Measurements from ENCODE around the gene COL5A1. TPM values are rescaled to one million over a fixed set of nuclear protein-coding genes. Genes with fewer than 3 reads are reported as not detected.

The COL5A1 gene
- total and polyA plus RNA-seq, 2 experiments from 2014 or later: 2.5 to 13.1 TPM

- Mint-ChIP-seq H3K27me3 (ENCODE audit: insufficient read depth, low read depth, poor library complexity) (no peaks in the 10 kb centered on the region), H3K9me3 (no peaks in the 10 kb centered on the region), H3K36me3 (ENCODE audit: low read depth) (no peaks in the 10 kb centered on the region), H3K4me3 (no peak overlapping the region), H3K4me1 (no peaks in the 10 kb centered on the region), H3K27ac (no peak overlapping the region)
- no peaks in the 10 kb centered on the region for H3K36me3 ChIP-seq (ENCODE audit: insufficient read depth)
- ATAC-seq (no peak), DNase-seq (ENCODE audit: low spot score) (no peak)
- H2AFZ ChIP-seq: no peak overlapping the region
- H3K79me2 ChIP-seq (replicated peaks; ENCODE audit: insufficient read depth): no peaks in the 10 kb centered on the region
- no peak overlapping the region for H3K4me3 ChIP-seq
- no peak overlapping the region for H3K4me2 ChIP-seq
- no peaks in the 10 kb centered on the region for H3K4me1 ChIP-seq (ENCODE audit: insufficient read depth)
- TF ChIP-seq STAT1 (IDR thresholded peaks at IDR 0.05; ENCODE audit: unreplicated experiment) (no peak), ZNF331 (CRISPR knock-in tag; IDR thresholded peaks at IDR 0.05; ENCODE audit: low read depth) (no peak), ETS1 (IDR thresholded peaks at IDR 0.05) (no peak), CREB1 (CRISPR knock-in tag; IDR thresholded peaks at IDR 0.05; ENCODE audit: low read depth) (no peak), NANOG (IDR thresholded peaks at IDR 0.05; ENCODE audit: borderline replicate concordance) (no peak), CTCF (conservative IDR thresholded peaks at IDR 0.05; ENCODE audit: low read depth in 2 of 2) (no peak), JUNB (IDR thresholded peaks at IDR 0.05; ENCODE audit: unreplicated experiment) (no peak), ZNF114 (CRISPR knock-in tag; IDR thresholded peaks at IDR 0.05) (no peak), EZH2 (IDR thresholded peaks at IDR 0.05; ENCODE audit: low read depth, unreplicated experiment) (no peak), POLR2AphosphoS5 (IDR thresholded peaks at IDR 0.05; ENCODE audit: low read depth) (no peak), ZNF462 (CRISPR knock-in tag; IDR thresholded peaks at IDR 0.05) (no peak), EZH2phosphoT487 (IDR thresholded peaks at IDR 0.05; ENCODE audit: unreplicated experiment) (no peak), REST (IDR thresholded peaks at IDR 0.05; ENCODE audit: unreplicated experiment) (no peak)
- H3K27ac ChIP-seq (ENCODE audit: low read depth): no peak overlapping the region
- no peaks in the 10 kb centered on the region for H3K27me3 ChIP-seq (ENCODE audit: insufficient read depth)
- H3K9me2 ChIP-seq (ENCODE audit: insufficient read depth): no peaks in the 10 kb centered on the region
- H4K20me1 ChIP-seq (replicated peaks; ENCODE audit: insufficient read depth): no peaks in the 10 kb centered on the region
- no peaks in the 10 kb centered on the region for H3F3A ChIP-seq (replicated peaks; ENCODE audit: low read depth)
These were observed 228.7 kb downstream of the COL5A1 start for GRCh38 chr9:134870301-134870694.

Data from GM23338 (cell line).